Gastroesophageal sphincter (tissue), 2 donors: ENCODE measurements around the gene CLEC4C.

ENCODE experiments used
- POLR2A ChIP-seq, 2 donors: fragments of 450-650 bp; IDR thresholded peaks; one replicate each; pipeline ENCODE4 v1.6.1; 2017; ENCODE audit warnings: antibody characterized with exemption in 2 of 2, mild to moderate bottlenecking in 2 of 2, moderate library complexity in 1 of 2
- POLR2AphosphoS5 ChIP-seq: sonication (generic); formaldehyde crosslinking; IDR thresholded peaks from one replicate; pipeline ENCODE4 v1.6.1; 2017; ENCODE audit warnings: antibody characterized with exemption

DNA sequence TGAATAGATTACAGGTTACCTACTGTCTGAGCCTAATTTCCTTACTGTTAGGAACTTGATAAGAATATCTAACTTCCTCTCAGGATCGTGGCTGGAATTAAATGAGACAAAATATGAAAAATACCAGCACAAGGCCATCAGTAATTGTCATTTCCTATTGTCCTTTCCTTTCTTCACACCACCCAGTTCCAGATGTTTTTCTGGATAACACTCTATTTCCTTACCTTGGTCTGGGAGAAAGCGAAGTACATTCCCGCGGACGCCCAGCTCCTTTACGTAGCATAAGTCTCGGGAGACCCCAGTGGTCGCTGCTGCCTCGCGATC lies 52.0 kb downstream of the CLEC4C start:
- TF ChIP-seq POLR2AphosphoS5 (no peak), POLR2A (IDR thresholded peaks at IDR 0.05) (no peak)
